ENCODE data around the gene SPPL3. TPM values are rescaled to one million over a fixed set of nuclear protein-coding genes. Genes with fewer than 3 reads are reported as not detected.
A peak's percentile ranks its signal among the peaks of the same experiment; 100 is the strongest.

Gene SPPL3
- total RNA-seq, 1 experiment from 2014 or later, result 32.5 TPM

- TF ChIP-seq EMX1 (CRISPR knock-in tag; IDR thresholded peaks at IDR 0.05) (no peak), ZNF281 (CRISPR knock-in tag; IDR thresholded peaks at IDR 0.05) (no peak), ETV6 (CRISPR knock-in tag; IDR thresholded peaks at IDR 0.05) (no peak), ZNF425 (CRISPR knock-in tag; conservative IDR thresholded peaks at IDR 0.05) (no peak), GABPB1 (CRISPR knock-in tag; IDR thresholded peaks at IDR 0.05) (no peak), KAT7 (CRISPR knock-in tag; IDR thresholded peaks at IDR 0.05; ENCODE audit: borderline replicate concordance) (no peak), ZNF121 (CRISPR knock-in tag; IDR thresholded peaks at IDR 0.05) (no peak)
- TF ChIP-seq, protein P1, sequence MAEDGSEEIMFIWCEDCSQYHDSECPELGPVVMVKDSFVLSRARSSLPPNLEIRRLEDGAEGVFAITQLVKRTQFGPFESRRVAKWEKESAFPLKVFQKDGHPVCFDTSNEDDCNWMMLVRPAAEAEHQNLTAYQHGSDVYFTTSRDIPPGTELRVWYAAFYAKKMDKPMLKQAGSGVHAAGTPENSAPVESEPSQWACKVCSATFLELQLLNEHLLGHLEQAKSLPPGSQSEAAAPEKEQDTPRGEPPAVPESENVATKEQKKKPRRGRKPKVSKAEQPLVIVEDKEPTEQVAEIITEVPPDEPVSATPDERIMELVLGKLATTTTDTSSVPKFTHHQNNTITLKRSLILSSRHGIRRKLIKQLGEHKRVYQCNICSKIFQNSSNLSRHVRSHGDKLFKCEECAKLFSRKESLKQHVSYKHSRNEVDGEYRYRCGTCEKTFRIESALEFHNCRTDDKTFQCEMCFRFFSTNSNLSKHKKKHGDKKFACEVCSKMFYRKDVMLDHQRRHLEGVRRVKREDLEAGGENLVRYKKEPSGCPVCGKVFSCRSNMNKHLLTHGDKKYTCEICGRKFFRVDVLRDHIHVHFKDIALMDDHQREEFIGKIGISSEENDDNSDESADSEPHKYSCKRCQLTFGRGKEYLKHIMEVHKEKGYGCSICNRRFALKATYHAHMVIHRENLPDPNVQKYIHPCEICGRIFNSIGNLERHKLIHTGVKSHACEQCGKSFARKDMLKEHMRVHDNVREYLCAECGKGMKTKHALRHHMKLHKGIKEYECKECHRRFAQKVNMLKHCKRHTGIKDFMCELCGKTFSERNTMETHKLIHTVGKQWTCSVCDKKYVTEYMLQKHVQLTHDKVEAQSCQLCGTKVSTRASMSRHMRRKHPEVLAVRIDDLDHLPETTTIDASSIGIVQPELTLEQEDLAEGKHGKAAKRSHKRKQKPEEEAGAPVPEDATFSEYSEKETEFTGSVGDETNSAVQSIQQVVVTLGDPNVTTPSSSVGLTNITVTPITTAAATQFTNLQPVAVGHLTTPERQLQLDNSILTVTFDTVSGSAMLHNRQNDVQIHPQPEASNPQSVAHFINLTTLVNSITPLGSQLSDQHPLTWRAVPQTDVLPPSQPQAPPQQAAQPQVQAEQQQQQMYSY (CRISPR knock-in tag; IDR thresholded peaks at IDR 0.05), result no peak
- TF ChIP-seq, protein P2, sequence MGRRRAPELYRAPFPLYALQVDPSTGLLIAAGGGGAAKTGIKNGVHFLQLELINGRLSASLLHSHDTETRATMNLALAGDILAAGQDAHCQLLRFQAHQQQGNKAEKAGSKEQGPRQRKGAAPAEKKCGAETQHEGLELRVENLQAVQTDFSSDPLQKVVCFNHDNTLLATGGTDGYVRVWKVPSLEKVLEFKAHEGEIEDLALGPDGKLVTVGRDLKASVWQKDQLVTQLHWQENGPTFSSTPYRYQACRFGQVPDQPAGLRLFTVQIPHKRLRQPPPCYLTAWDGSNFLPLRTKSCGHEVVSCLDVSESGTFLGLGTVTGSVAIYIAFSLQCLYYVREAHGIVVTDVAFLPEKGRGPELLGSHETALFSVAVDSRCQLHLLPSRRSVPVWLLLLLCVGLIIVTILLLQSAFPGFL (CRISPR knock-in tag; IDR thresholded peaks at IDR 0.05; ENCODE audit: borderline replicate concordance), result no peak
- TF ChIP-seq, protein P3, sequence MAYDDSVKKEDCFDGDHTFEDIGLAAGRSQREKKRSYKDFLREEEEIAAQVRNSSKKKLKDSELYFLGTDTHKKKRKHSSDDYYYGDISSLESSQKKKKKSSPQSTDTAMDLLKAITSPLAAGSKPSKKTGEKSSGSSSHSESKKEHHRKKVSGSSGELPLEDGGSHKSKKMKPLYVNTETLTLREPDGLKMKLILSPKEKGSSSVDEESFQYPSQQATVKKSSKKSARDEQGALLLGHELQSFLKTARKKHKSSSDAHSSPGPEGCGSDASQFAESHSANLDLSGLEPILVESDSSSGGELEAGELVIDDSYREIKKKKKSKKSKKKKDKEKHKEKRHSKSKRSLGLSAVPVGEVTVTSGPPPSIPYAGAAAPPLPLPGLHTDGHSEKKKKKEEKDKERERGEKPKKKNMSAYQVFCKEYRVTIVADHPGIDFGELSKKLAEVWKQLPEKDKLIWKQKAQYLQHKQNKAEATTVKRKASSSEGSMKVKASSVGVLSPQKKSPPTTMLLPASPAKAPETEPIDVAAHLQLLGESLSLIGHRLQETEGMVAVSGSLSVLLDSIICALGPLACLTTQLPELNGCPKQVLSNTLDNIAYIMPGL (CRISPR knock-in tag; IDR thresholded peaks at IDR 0.05), result peak; percentile 31; the same call in 1 of the 2 replicates
- TF ChIP-seq, protein P4, sequence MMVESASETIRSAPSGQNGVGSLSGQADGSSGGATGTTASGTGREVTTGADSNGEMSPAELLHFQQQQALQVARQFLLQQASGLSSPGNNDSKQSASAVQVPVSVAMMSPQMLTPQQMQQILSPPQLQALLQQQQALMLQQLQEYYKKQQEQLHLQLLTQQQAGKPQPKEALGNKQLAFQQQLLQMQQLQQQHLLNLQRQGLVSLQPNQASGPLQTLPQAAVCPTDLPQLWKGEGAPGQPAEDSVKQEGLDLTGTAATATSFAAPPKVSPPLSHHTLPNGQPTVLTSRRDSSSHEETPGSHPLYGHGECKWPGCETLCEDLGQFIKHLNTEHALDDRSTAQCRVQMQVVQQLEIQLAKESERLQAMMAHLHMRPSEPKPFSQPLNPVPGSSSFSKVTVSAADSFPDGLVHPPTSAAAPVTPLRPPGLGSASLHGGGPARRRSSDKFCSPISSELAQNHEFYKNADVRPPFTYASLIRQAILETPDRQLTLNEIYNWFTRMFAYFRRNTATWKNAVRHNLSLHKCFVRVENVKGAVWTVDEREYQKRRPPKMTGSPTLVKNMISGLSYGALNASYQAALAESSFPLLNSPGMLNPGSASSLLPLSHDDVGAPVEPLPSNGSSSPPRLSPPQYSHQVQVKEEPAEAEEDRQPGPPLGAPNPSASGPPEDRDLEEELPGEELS (CRISPR knock-in tag; IDR thresholded peaks at IDR 0.05), result no peak
These were observed 554 bp downstream of the SPPL3 start (continued) for GRCh38 chr12:120903412-120904196.
